ENCODE measurements around the gene ACTR6.

DNA sequence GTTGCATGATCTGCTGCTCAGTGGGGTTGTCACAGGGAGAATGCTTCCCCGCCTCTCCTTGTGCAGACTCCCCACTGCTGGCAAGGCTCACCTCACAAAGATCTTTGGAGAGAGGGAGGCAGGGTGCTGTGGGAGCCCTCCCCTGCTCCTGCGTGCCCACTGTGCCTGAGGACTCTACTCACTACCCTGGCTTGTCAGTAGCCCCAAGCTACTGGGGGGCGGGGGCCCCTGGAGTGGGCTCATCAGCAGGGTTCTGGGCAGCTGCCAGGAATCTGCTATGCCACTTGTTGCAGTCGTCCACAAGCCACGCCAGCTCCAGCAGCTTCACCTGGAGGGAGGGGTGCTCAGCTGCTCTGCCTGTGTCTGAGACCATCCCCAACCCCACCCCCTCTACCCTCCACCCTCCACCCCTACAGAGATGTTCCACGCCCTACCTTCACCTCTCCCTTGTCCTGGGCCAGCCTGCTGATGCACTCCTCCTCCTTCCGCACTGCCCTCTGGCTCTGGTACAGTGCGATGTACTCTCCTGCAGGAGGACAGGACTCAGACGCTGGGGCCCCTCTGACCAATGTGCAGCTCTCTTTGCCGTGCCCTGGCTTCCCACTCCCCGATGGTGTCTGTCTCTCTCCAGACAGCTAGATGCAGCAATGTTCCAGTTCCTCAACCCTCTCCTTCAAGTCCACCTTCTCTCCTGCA is 43.7 kb upstream of the ACTR6 start:
- TF ChIP-seq, protein P1, sequence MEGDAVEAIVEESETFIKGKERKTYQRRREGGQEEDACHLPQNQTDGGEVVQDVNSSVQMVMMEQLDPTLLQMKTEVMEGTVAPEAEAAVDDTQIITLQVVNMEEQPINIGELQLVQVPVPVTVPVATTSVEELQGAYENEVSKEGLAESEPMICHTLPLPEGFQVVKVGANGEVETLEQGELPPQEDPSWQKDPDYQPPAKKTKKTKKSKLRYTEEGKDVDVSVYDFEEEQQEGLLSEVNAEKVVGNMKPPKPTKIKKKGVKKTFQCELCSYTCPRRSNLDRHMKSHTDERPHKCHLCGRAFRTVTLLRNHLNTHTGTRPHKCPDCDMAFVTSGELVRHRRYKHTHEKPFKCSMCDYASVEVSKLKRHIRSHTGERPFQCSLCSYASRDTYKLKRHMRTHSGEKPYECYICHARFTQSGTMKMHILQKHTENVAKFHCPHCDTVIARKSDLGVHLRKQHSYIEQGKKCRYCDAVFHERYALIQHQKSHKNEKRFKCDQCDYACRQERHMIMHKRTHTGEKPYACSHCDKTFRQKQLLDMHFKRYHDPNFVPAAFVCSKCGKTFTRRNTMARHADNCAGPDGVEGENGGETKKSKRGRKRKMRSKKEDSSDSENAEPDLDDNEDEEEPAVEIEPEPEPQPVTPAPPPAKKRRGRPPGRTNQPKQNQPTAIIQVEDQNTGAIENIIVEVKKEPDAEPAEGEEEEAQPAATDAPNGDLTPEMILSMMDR (IDR thresholded peaks at IDR 0.05): no peak
- no peak for TF ChIP-seq POLR2A (IDR thresholded peaks at IDR 0.05)
- no peak for TF ChIP-seq POLR2AphosphoS5 (IDR thresholded peaks at IDR 0.05)

All from prostate gland (tissue), 2 donors.